MM.1S (cell line): Measurements from ENCODE around the gene COX14.

ENCODE experiments used
- DNase-seq: peaks from one replicate; pipeline ENCODE4 v3.0.0-alpha.2; 2015
- H2AFZ ChIP-seq: fragments of 300-600 bp; sonication (generic); 2 replicates; pipeline ENCODE4 v1.6.0; 2016; ENCODE audit warnings: antibody characterized with exemption, low read length
- H3F3A ChIP-seq: fragments of 300-600 bp; sonication (generic); 2 replicates; pipeline ENCODE4 v1.6.1; 2016; ENCODE audit warnings: mild to moderate bottlenecking, antibody characterized with exemption, low read length, moderate library complexity, mixed read lengths; ENCODE audit not compliant: insufficient read depth
- H3K27ac ChIP-seq: fragments of 300-600 bp; sonication (generic); 2 replicates; pipeline ENCODE4 v1.5.1; 2016; ENCODE audit warnings: mild to moderate bottlenecking, low read length
- H3K27me3 ChIP-seq: fragments of 300-600 bp; sonication (generic); replicated peaks from 2 replicates; pipeline ENCODE4 v1.6.0; 2016; ENCODE audit warnings: low read length; ENCODE audit not compliant: insufficient read depth
- H3K36me3 ChIP-seq: fragments of 300-600 bp; sonication (generic); replicated peaks from 2 replicates; pipeline ENCODE4 v1.6.1; 2016; ENCODE audit warnings: mild to moderate bottlenecking, low read length, mixed read lengths; ENCODE audit not compliant: insufficient read depth
- H3K4me1 ChIP-seq: fragments of 300-600 bp; sonication (generic); 2 replicates; pipeline ENCODE4 v1.6.1; 2016; ENCODE audit warnings: low read length, mixed read lengths
- H3K4me2 ChIP-seq: fragments of 300-600 bp; sonication (generic); 2 replicates; pipeline ENCODE4 v1.6.0; 2016; ENCODE audit warnings: low read depth, low read length
- H3K4me3 ChIP-seq: fragments of 300-600 bp; sonication (generic); 2 replicates; pipeline ENCODE4 v1.5.1; 2016; ENCODE audit warnings: low read length, mixed read lengths
- H3K79me2 ChIP-seq: fragments of 300-600 bp; sonication (generic); 2 replicates; pipeline ENCODE4 v1.6.1; 2016; ENCODE audit warnings: mixed run types, low read length, mixed read lengths
- H3K9ac ChIP-seq: fragments of 300-600 bp; sonication (generic); 2 replicates; pipeline ENCODE4 v1.6.1; 2016; ENCODE audit warnings: low read length, mixed read lengths
- H3K9me2 ChIP-seq: fragments of 300-600 bp; sonication (generic); replicated peaks from 2 replicates; pipeline ENCODE4 v1.6.1; 2016; ENCODE audit warnings: mild to moderate bottlenecking, low read length, mixed read lengths; ENCODE audit not compliant: insufficient read depth
- H3K9me3 ChIP-seq: fragments of 300-600 bp; sonication (generic); replicated peaks from 2 replicates; pipeline ENCODE4 v1.6.1; 2016; ENCODE audit warnings: mild to moderate bottlenecking, low read length, mixed read lengths; ENCODE audit not compliant: insufficient read depth
- H4K20me1 ChIP-seq: fragments of 300-600 bp; sonication (generic); 2 replicates; pipeline ENCODE4 v1.6.1; 2016; ENCODE audit warnings: mild to moderate bottlenecking, low read length, moderate library complexity, mixed read lengths; ENCODE audit not compliant: insufficient read depth
- EZH2 ChIP-seq: fragments of 300-600 bp; sonication (generic); optimal IDR thresholded peaks from 2 replicates; pipeline ENCODE3; 2017; ENCODE audit warnings: low read depth, mild to moderate bottlenecking, antibody characterized with exemption, low read length, mixed read lengths
- EZH2phosphoT487 ChIP-seq: fragments of 300-600 bp; sonication (generic); IDR thresholded peaks from 2 replicates; pipeline ENCODE4 v1.6.1; 2018; ENCODE audit warnings: antibody characterized with exemption, low read length
- TF ChIP-seq, protein P1 (sequence below): fragments of 300-600 bp; sonication (generic); IDR thresholded peaks from 2 replicates; pipeline ENCODE4 v1.5.1; 2016; ENCODE audit warnings: antibody characterized with exemption, low read length, mixed read lengths

Gene COX14

DNA sequence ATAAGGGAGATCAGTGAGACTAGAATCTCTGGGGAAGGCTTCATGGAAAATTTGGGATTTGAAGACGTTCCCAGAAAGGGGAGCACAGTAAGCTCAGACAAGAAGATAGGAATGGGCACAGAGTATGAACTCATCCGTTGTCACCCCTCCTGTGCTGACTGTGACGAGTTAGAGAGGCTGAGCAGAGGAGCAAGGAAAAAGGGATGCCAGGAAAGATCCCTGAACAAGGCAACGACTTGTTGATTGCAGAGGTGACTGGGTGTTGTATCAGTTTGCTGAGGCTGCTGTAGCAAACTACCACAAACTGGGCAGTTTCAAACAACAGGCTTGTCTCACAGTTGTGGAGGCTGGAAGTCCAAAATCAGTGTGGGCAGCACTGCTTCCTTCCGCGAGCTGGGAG, 14.1 kb upstream of the COX14 start:
- Histone ChIP-seq H3K9me2 (no peaks in the 10 kb centered on the region), H3K36me3 (peaks cover 10% of the 10 kb centered on the region; the same call in 1 of the 2 replicates), H3K4me3 (no peak overlapping the region), H3K79me2 (no peaks in the 10 kb centered on the region), H4K20me1 (no peaks in the 10 kb centered on the region), H3K4me1 (no peaks in the 10 kb centered on the region), H3K27me3 (no peaks in the 10 kb centered on the region), H3K9me3 (no peaks in the 10 kb centered on the region), H3K27ac (no peak overlapping the region), H3F3A (peaks cover 4% of the 10 kb centered on the region; the same call in 1 of the 2 replicates), H3K4me2 (no peak overlapping the region), H2AFZ (no peak overlapping the region), H3K9ac (no peak overlapping the region)
- DNase-seq = no peak
- TF ChIP-seq, protein P1, sequence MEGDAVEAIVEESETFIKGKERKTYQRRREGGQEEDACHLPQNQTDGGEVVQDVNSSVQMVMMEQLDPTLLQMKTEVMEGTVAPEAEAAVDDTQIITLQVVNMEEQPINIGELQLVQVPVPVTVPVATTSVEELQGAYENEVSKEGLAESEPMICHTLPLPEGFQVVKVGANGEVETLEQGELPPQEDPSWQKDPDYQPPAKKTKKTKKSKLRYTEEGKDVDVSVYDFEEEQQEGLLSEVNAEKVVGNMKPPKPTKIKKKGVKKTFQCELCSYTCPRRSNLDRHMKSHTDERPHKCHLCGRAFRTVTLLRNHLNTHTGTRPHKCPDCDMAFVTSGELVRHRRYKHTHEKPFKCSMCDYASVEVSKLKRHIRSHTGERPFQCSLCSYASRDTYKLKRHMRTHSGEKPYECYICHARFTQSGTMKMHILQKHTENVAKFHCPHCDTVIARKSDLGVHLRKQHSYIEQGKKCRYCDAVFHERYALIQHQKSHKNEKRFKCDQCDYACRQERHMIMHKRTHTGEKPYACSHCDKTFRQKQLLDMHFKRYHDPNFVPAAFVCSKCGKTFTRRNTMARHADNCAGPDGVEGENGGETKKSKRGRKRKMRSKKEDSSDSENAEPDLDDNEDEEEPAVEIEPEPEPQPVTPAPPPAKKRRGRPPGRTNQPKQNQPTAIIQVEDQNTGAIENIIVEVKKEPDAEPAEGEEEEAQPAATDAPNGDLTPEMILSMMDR = no peak
- TF ChIP-seq EZH2phosphoT487 (no peak), EZH2 (no peak)

DNA sequence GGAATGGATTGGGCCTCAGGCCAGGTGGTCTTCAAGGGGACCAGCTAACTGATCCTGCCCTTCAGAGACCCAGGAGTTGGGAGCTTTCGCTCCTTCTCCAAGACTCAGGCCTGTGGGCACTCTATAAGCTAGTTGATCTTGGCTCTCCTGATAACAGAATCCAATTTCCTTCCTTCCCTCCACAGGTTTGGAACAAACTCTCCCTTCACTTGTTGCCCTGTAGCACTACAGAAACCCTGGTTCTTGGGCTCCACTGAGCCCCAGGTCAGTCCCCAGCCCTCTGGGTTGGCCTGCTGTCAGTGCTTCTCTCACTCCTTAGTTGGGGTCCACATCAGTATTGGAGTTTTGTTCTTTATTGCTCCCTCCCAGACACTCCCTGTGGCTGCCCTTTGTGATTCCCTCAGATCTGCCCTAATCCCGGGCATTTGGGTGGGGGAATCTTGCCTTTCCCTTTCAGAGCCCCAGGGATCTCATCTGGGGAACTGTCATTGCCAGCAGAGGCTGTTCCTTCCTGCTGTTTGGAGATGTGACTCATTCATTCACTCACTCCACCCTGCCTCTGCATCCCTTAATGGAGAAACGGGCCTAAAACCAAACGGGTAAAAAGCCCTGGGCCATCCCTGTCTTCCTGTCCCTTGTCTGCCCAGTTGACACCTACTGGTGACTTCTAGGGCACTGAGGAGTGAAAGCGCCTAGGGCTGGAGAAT, 12.6 kb upstream of the COX14 start:
- Histone ChIP-seq H3K36me3 (peaks cover 10% of the 10 kb centered on the region; the same call in 1 of the 2 replicates), H3K4me3 (no peak overlapping the region), H3K27ac (no peak overlapping the region), H3K9me3 (no peaks in the 10 kb centered on the region), H3K4me2 (no peak overlapping the region), H2AFZ (no peak overlapping the region), H3K9me2 (no peaks in the 10 kb centered on the region), H3K27me3 (no peaks in the 10 kb centered on the region), H3K4me1 (no peaks in the 10 kb centered on the region), H3K9ac (no peak overlapping the region), H4K20me1 (no peaks in the 10 kb centered on the region), H3F3A (peaks cover 4% of the 10 kb centered on the region; the same call in 1 of the 2 replicates), H3K79me2 (no peaks in the 10 kb centered on the region)
- TF ChIP-seq EZH2 (no peak), EZH2phosphoT487 (no peak)
- no peak for DNase-seq

DNA sequence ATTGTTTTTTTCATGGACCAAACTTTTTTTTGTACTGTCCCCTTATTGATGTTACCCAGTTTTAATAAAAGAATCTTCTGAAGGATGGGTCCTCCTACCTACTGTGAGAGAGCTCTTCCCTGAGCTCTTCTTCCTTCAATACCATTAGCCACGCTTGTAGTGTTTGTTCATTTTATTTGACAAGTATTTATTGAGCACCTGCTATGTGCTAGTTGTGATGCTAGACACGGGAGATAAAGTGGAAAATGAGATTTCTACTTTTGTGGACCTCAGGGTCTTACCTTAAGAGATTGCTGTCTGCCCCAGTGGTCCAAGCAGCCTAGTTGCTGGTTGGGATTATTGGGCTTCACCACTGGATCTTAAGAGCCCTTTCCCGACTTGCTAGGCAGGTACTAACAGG, 11.5 kb upstream of the COX14 start:
- H3K27me3 ChIP-seq = no peaks in the 10 kb centered on the region
- DNase-seq = no peak
- H4K20me1 ChIP-seq = no peaks in the 10 kb centered on the region
- H2AFZ ChIP-seq = no peak overlapping the region
- no peak overlapping the region for H3K4me2 ChIP-seq
- no peak overlapping the region for H3K9ac ChIP-seq
- H3K79me2 ChIP-seq = no peaks in the 10 kb centered on the region
- no peaks in the 10 kb centered on the region for H3K4me1 ChIP-seq
- no peaks in the 10 kb centered on the region for H3K9me2 ChIP-seq
- TF ChIP-seq EZH2 (no peak), EZH2phosphoT487 (no peak)
- H3F3A ChIP-seq = peaks cover 4% of the 10 kb centered on the region; the same call in 1 of the 2 replicates
- H3K9me3 ChIP-seq = no peaks in the 10 kb centered on the region
- H3K4me3 ChIP-seq = no peak overlapping the region
- H3K36me3 ChIP-seq = peaks cover 10% of the 10 kb centered on the region; the same call in 1 of the 2 replicates
- no peak overlapping the region for H3K27ac ChIP-seq

DNA sequence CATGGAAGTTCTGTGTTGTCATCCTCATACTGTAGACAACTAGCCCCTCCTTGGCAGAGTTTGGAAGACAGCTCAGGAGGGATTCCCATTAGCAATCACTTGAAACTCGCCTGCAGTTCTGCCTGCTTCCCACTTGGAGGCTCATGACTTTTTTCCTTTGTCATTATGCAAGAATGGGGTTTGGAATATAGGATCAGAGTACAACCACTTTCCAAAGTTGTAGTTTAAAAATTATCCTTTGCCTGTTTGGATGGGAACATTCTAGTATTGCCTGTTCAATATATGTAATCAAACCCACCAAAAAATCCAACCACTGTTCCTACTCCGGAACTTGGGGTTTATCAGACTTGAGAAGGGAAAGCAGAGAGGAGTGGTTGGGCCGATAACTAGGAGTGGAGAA, 10.4 kb upstream of the COX14 start:
- no peak for DNase-seq
- no peaks in the 10 kb centered on the region for H4K20me1 ChIP-seq
- no peak overlapping the region for H3K9ac ChIP-seq
- H3K79me2 ChIP-seq = no peaks in the 10 kb centered on the region
- H3K27me3 ChIP-seq = no peaks in the 10 kb centered on the region
- H3K4me1 ChIP-seq = no peaks in the 10 kb centered on the region
- TF ChIP-seq EZH2phosphoT487 = no peak
- TF ChIP-seq, protein P1 = no peak; the same call in 1 of the 2 replicates
- H3K9me3 ChIP-seq = no peaks in the 10 kb centered on the region
- H3K36me3 ChIP-seq = peaks cover 8% of the 10 kb centered on the region; the same call in 1 of the 2 replicates
- H3K9me2 ChIP-seq = no peaks in the 10 kb centered on the region
- H3K4me2 ChIP-seq = no peak overlapping the region
- H2AFZ ChIP-seq = no peak overlapping the region
- no peak overlapping the region for H3K27ac ChIP-seq
- peaks cover 4% of the 10 kb centered on the region; the same call in 1 of the 2 replicates for H3F3A ChIP-seq
- H3K4me3 ChIP-seq = no peak overlapping the region
